Measurements from ENCODE around the gene RNF208. TPM values are rescaled to one million over a fixed set of nuclear protein-coding genes. Genes with fewer than 3 reads are reported as not detected.
"Not testable (repeated sequence)": the region's sequence is repeated elsewhere in the genome, so short reads cannot be mapped to it uniquely, and the experiment has no call there.

Gene RNF208
- total RNA-seq, 3 donors from 2014 or later, result 1.5 to 2.9 (median 1.8) TPM

GRCh38 chr9:137265496-137266161 is 43.6 kb upstream of the RNF208 start:
- DNase-seq (ENCODE audit: low spot score in 2 of 2), result no peak
- intact Hi-C loops (cut with DNase I; ENCODE audit: low total_unique reads), result no loop called here
- H3K4me3 ChIP-seq, result no peak overlapping the region
- no peak for TF ChIP-seq POLR2AphosphoS5 (IDR thresholded peaks at IDR 0.05)
- TF ChIP-seq, protein P1, sequence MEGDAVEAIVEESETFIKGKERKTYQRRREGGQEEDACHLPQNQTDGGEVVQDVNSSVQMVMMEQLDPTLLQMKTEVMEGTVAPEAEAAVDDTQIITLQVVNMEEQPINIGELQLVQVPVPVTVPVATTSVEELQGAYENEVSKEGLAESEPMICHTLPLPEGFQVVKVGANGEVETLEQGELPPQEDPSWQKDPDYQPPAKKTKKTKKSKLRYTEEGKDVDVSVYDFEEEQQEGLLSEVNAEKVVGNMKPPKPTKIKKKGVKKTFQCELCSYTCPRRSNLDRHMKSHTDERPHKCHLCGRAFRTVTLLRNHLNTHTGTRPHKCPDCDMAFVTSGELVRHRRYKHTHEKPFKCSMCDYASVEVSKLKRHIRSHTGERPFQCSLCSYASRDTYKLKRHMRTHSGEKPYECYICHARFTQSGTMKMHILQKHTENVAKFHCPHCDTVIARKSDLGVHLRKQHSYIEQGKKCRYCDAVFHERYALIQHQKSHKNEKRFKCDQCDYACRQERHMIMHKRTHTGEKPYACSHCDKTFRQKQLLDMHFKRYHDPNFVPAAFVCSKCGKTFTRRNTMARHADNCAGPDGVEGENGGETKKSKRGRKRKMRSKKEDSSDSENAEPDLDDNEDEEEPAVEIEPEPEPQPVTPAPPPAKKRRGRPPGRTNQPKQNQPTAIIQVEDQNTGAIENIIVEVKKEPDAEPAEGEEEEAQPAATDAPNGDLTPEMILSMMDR (IDR thresholded peaks at IDR 0.05), result no peak
- no peak for TF ChIP-seq POLR2A (IDR thresholded peaks at IDR 0.05)
- H3K4me1 ChIP-seq, result peaks cover 0 to 3% of the 10 kb centered on the region in 2 donors
- no peaks in the 10 kb centered on the region for H3K27me3 ChIP-seq
- no peak overlapping the region for H3K27ac ChIP-seq
- no peaks in the 10 kb centered on the region for H3K36me3 ChIP-seq
- no peaks in the 10 kb centered on the region for H3K9me3 ChIP-seq

DNA sequence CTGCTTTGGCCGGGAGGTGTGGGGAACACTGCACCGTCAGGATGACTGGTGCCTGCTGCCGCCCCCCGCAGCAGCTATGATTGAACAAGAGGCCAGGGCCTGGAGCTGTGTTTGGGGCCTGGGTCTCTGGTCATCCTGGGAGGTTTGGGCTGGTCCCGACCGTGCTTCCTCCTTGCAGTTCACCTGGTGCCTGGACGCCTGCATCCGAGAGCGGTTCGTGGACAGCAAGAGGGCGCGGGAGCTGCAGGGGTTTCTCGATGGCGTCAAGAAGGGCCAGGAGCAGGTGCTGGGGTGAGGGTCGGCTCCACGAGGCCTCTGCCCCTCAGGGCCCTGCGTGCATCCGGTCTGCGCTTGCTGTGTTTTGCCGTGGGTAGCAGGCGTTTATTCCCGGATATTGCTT is 42.0 kb upstream of the RNF208 start:
- TF ChIP-seq, protein P1 (IDR thresholded peaks at IDR 0.05), result no peak
- TF ChIP-seq POLR2AphosphoS5 (IDR thresholded peaks at IDR 0.05), result no peak
- no peak for TF ChIP-seq POLR2A (IDR thresholded peaks at IDR 0.05)
- intact Hi-C loops (cut with DNase I; ENCODE audit: low total_unique reads), result no loop called here
- no peaks in the 10 kb centered on the region for H3K9me3 ChIP-seq
- no peaks in the 10 kb centered on the region for H3K27me3 ChIP-seq
- no peak overlapping the region for H3K4me3 ChIP-seq
- no peak for DNase-seq (ENCODE audit: low spot score in 2 of 2)
- H3K27ac ChIP-seq, result no peak overlapping the region
- H3K4me1 ChIP-seq, result no peaks in the 10 kb centered on the region
- H3K36me3 ChIP-seq, result no peaks in the 10 kb centered on the region

- H3K27ac ChIP-seq, result no peak overlapping the region
- H3K4me3 ChIP-seq, result no peak overlapping the region
- no peaks in the 10 kb centered on the region for H3K9me3 ChIP-seq
- no peaks in the 10 kb centered on the region for H3K4me1 ChIP-seq
- no peak for DNase-seq (ENCODE audit: low spot score in 2 of 2)
- H3K27me3 ChIP-seq, result no peaks in the 10 kb centered on the region
- TF ChIP-seq POLR2A (IDR thresholded peaks at IDR 0.05) (no peak), POLR2AphosphoS5 (IDR thresholded peaks at IDR 0.05) (no peak)
- TF ChIP-seq, protein P1 (IDR thresholded peaks at IDR 0.05), result no peak
- intact Hi-C loops (cut with DNase I; ENCODE audit: low total_unique reads), result no loop called here
- H3K36me3 ChIP-seq, result no peaks in the 10 kb centered on the region
Measured at GRCh38 chr9:137263506-137263905, 41.5 kb upstream of the RNF208 start.

DNA sequence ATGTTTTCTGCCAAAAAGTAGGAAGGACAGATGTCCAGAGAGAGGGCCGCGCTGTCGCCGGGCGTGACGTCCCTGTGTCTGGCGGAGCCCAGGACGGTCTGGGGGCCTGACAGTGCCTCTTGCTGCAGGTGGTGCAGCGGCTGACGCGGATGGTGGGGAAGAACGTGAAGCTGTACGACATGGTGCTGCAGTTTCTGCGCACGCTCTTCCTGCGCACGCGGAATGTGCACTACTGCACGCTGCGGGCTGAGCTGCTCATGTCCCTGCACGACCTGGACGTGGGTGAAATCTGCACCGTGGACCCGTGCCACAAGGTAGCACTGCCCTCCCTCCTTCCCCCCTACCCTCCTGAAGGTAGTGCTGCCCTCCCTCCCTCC is 40.9 kb upstream of the RNF208 start:
- H3K4me1 ChIP-seq, result no peaks in the 10 kb centered on the region
- H3K27me3 ChIP-seq, result no peaks in the 10 kb centered on the region
- intact Hi-C loops (cut with DNase I; ENCODE audit: low total_unique reads), result no loop called here
- TF ChIP-seq POLR2AphosphoS5 (IDR thresholded peaks at IDR 0.05) (no peak), POLR2A (IDR thresholded peaks at IDR 0.05) (no peak)
- TF ChIP-seq, protein P1 (IDR thresholded peaks at IDR 0.05), result no peak
- H3K4me3 ChIP-seq, result no peak overlapping the region
- H3K9me3 ChIP-seq, result no peaks in the 10 kb centered on the region
- DNase-seq (ENCODE audit: low spot score in 2 of 2), result no peak
- no peak overlapping the region for H3K27ac ChIP-seq
- no peaks in the 10 kb centered on the region for H3K36me3 ChIP-seq

DNA sequence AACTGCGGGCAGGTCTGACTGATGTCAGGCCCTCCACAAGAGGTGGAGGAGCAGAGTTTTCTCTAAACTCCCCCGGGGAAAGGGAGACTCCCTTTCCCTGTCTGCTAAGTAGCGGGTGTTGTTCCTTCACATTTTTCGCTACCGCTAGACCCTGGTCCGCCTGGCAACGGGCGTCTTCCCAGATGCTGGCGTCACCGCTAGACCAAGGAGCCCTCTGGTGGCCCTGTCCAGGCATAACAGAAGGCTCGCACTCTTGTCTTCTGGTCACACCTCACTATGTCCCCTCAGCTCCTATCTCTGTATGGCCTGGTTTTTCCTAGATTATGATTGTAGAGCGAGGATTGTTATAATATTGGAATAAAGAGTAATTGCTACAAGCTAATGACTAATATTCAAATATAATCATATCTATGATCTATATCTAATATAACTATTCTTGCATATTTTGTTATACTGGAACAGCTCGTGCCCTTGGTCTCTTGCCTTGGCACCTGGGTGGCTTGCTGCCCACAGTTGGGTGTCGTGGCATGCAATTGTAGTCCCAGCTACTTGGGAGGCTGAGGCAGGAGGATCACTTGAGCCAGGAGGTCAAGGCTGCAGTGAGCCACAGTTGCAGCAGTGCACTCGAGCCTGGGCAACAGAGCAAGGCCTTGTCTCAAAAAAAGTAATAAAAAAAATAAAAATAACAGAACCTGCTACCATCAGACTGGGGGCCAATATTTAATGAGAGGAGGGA is 40.3 kb upstream of the RNF208 start:
- TF ChIP-seq, protein P1 (IDR thresholded peaks at IDR 0.05), result peak in 2 of 3 donors; percentile 35 to 44
- H3K27ac ChIP-seq; DNase-seq (ENCODE audit: low spot score in 2 of 2); H3K4me1 ChIP-seq; H3K27me3 ChIP-seq; H3K9me3 ChIP-seq; intact Hi-C loops (cut with DNase I; ENCODE audit: low total_unique reads); H3K4me3 ChIP-seq; H3K36me3 ChIP-seq: not testable (repeated sequence)

All from breast epithelium (tissue), 4 donors.